Measurements from ENCODE around the gene CDH5. TPM values are rescaled to one million over a fixed set of nuclear protein-coding genes. Genes with fewer than 3 reads are reported as not detected.

CDH5 gene
- polyA plus RNA-seq, 1 donor (not counting 4 experiments of a cell fraction or from before 2014, with no cell fraction given): 0.05 TPM

- dilution Hi-C loops (cut with MboI; ENCODE audit: extremely low pct_ligation_motif_present, low sequenced_read_pairs): no loop called here
- Histone ChIP-seq H3K4me1 (ENCODE audit: control insufficient read depth, extremely low read depth, insufficient read depth, low read length) (no peaks in the 10 kb centered on the region), H3K27me3 (ENCODE audit: control insufficient read depth, extremely low read depth, insufficient read depth, low read length) (no peaks in the 10 kb centered on the region), H3K4me2 (ENCODE audit: control insufficient read depth, extremely low read depth, insufficient read depth, low read depth, low read length) (no peak overlapping the region), H3K9me3 (ENCODE audit: control insufficient read depth, low read depth, low read length) (no peaks in the 10 kb centered on the region), H3K27ac (ENCODE audit: control insufficient read depth, insufficient read depth, low read length) (no peak overlapping the region), H3K36me3 (ENCODE audit: control insufficient read depth in 2 of 2, extremely low read depth in 1 of 2, insufficient read depth in 2 of 2, low read length in 2 of 2) (no peaks in the 10 kb centered on the region), H3K9me1 (ENCODE audit: control insufficient read depth, extremely low read depth, insufficient read depth, low read length) (no peaks in the 10 kb centered on the region), H2AFZ (ENCODE audit: control insufficient read depth, low read length) (no peak overlapping the region), H3K9ac (ENCODE audit: control insufficient read depth, extremely low read depth, insufficient read depth, low read length) (no peak overlapping the region), H4K20me1 (ENCODE audit: control insufficient read depth, extremely low read depth, insufficient read depth, low read length) (no peaks in the 10 kb centered on the region), H3K4me3 (ENCODE audit: control insufficient read depth in 2 of 3, extremely low read depth in 1 of 3, insufficient read depth in 2 of 3, low read depth in 1 of 3, low read length in 3 of 3) (no peak overlapping the region), H3K79me2 (ENCODE audit: control insufficient read depth, insufficient read depth, low read length) (no peaks in the 10 kb centered on the region)
- no peak for TF ChIP-seq EZH2 (IDR thresholded peaks at IDR 0.05; ENCODE audit: low read length)
- TF ChIP-seq, protein P1, sequence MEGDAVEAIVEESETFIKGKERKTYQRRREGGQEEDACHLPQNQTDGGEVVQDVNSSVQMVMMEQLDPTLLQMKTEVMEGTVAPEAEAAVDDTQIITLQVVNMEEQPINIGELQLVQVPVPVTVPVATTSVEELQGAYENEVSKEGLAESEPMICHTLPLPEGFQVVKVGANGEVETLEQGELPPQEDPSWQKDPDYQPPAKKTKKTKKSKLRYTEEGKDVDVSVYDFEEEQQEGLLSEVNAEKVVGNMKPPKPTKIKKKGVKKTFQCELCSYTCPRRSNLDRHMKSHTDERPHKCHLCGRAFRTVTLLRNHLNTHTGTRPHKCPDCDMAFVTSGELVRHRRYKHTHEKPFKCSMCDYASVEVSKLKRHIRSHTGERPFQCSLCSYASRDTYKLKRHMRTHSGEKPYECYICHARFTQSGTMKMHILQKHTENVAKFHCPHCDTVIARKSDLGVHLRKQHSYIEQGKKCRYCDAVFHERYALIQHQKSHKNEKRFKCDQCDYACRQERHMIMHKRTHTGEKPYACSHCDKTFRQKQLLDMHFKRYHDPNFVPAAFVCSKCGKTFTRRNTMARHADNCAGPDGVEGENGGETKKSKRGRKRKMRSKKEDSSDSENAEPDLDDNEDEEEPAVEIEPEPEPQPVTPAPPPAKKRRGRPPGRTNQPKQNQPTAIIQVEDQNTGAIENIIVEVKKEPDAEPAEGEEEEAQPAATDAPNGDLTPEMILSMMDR (optimal IDR thresholded peaks at IDR 0.05 in 1 of 3, IDR thresholded peaks at IDR 0.05 in 1 of 3, conservative IDR thresholded peaks at IDR 0.05 in 1 of 3; ENCODE audit: extremely low read depth in 1 of 3, insufficient read depth in 2 of 3, low read length in 3 of 3): no peak
- FAIRE-seq: no peak
- DNase-seq (ENCODE audit: low read depth, low spot score): no peak
Measured at GRCh38 chr16:66372078-66372897, 5.8 kb downstream of the CDH5 start.

GRCh38 chr16:66372898-66373155 is 6.3 kb downstream of the CDH5 start:
- H3K27me3 ChIP-seq (ENCODE audit: control insufficient read depth, extremely low read depth, insufficient read depth, low read length): no peaks in the 10 kb centered on the region
- dilution Hi-C loops (cut with MboI; ENCODE audit: extremely low pct_ligation_motif_present, low sequenced_read_pairs): no loop called here
- no peak overlapping the region for H3K9ac ChIP-seq (ENCODE audit: control insufficient read depth, extremely low read depth, insufficient read depth, low read length)
- H3K27ac ChIP-seq (ENCODE audit: control insufficient read depth, insufficient read depth, low read length): no peak overlapping the region
- no peaks in the 10 kb centered on the region for H3K36me3 ChIP-seq (ENCODE audit: control insufficient read depth in 2 of 2, extremely low read depth in 1 of 2, insufficient read depth in 2 of 2, low read length in 2 of 2)
- H4K20me1 ChIP-seq (ENCODE audit: control insufficient read depth, extremely low read depth, insufficient read depth, low read length): no peaks in the 10 kb centered on the region
- FAIRE-seq: no peak
- no peak overlapping the region for H2AFZ ChIP-seq (ENCODE audit: control insufficient read depth, low read length)
- no peaks in the 10 kb centered on the region for H3K9me1 ChIP-seq (ENCODE audit: control insufficient read depth, extremely low read depth, insufficient read depth, low read length)
- no peaks in the 10 kb centered on the region for H3K9me3 ChIP-seq (ENCODE audit: control insufficient read depth, low read depth, low read length)
- no peak for TF ChIP-seq EZH2 (IDR thresholded peaks at IDR 0.05; ENCODE audit: low read length)
- TF ChIP-seq, protein P1 (optimal IDR thresholded peaks at IDR 0.05 in 1 of 3, IDR thresholded peaks at IDR 0.05 in 1 of 3, conservative IDR thresholded peaks at IDR 0.05 in 1 of 3; ENCODE audit: extremely low read depth in 1 of 3, insufficient read depth in 2 of 3, low read length in 3 of 3): no peak
- H3K4me2 ChIP-seq (ENCODE audit: control insufficient read depth, extremely low read depth, insufficient read depth, low read depth, low read length): no peak overlapping the region
- DNase-seq (ENCODE audit: low read depth, low spot score): no peak
- H3K4me3 ChIP-seq (ENCODE audit: control insufficient read depth in 2 of 3, extremely low read depth in 1 of 3, insufficient read depth in 2 of 3, low read depth in 1 of 3, low read length in 3 of 3): no peak overlapping the region
- no peaks in the 10 kb centered on the region for H3K79me2 ChIP-seq (ENCODE audit: control insufficient read depth, insufficient read depth, low read length)
- no peaks in the 10 kb centered on the region for H3K4me1 ChIP-seq (ENCODE audit: control insufficient read depth, extremely low read depth, insufficient read depth, low read length)

All from keratinocyte (primary cell).